Stomach (tissue), 4 donors: ENCODE measurements around the gene SNX1.

ENCODE experiments used
- EP300 ChIP-seq: sonication (generic); formaldehyde crosslinking; IDR thresholded peaks from one replicate; pipeline ENCODE4 v1.6.1; 2017; ENCODE audit warnings: antibody characterized with exemption
- POLR2A ChIP-seq, 4 donors: fragments of 450-650 bp; IDR thresholded peaks; one replicate each; pipeline ENCODE4 v1.6.1; 2016; ENCODE audit warnings: antibody characterized with exemption in 4 of 4, control low read depth in 2 of 4, mild to moderate bottlenecking in 1 of 4, moderate library complexity in 1 of 4
- POLR2AphosphoS5 ChIP-seq, 3 donors: sonication (generic); formaldehyde crosslinking; IDR thresholded peaks; one replicate each; pipeline ENCODE4 v1.6.1; 2016; ENCODE audit warnings: antibody characterized with exemption in 3 of 3
- TF ChIP-seq, protein P1 (sequence below), 7 experiments: fragments of 450-650 bp in 4 of 7; fragments of 200-600 bp in 3 of 7; sonication (generic) in 3 of 7; IDR thresholded peaks; one replicate each; pipeline ENCODE4 v1.5.1; 2016 to 2019; ENCODE audit warnings: antibody characterized with exemption in 7 of 7, control low read depth in 2 of 7, mild to moderate bottlenecking in 1 of 7

DNA sequence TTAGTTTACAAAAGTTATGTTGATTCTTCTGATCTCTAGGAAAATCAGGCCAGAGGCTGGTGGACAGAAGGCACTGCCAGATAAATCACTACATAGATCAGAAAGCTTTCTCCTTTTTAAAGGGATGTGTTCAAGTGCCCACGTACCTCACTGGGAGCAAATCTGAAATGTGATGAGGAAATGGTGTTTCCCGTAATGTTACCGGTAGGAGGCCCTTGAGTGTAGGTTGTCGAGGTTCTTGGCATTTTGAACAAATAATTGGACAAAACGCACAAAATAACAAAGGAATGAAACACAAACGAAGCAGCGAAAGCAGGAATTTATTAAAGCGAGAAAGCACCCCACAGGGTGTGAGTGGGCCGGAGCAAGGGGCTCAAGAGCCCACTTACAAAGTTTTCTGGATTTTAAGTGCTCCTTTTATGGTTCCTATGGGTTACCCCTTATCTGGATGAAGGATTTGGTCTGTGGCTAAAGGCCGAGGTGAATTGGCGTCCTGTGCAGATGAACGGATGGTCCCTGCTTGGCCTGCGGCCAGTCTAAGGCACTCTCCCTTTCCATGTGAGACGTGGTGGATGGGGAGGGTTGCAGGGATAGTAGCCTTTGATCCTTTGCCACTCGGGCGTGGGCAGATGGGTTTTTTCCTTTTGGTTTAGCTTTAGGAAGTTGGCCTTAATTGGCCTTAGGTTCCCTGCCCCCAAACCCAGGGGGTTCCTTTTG is 1.0 kb downstream of the SNX1 start:
- no peak for TF ChIP-seq POLR2A (IDR thresholded peaks at IDR 0.05)
- TF ChIP-seq, protein P1, sequence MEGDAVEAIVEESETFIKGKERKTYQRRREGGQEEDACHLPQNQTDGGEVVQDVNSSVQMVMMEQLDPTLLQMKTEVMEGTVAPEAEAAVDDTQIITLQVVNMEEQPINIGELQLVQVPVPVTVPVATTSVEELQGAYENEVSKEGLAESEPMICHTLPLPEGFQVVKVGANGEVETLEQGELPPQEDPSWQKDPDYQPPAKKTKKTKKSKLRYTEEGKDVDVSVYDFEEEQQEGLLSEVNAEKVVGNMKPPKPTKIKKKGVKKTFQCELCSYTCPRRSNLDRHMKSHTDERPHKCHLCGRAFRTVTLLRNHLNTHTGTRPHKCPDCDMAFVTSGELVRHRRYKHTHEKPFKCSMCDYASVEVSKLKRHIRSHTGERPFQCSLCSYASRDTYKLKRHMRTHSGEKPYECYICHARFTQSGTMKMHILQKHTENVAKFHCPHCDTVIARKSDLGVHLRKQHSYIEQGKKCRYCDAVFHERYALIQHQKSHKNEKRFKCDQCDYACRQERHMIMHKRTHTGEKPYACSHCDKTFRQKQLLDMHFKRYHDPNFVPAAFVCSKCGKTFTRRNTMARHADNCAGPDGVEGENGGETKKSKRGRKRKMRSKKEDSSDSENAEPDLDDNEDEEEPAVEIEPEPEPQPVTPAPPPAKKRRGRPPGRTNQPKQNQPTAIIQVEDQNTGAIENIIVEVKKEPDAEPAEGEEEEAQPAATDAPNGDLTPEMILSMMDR (IDR thresholded peaks at IDR 0.05), result no peak
- TF ChIP-seq POLR2AphosphoS5 (IDR thresholded peaks at IDR 0.05), result no peak
- TF ChIP-seq EP300, result no peak
